Naive thymus-derived CD8-positive, alpha-beta T cell (primary cell): ENCODE measurements around the gene MICU2. TPM values are rescaled to one million over a fixed set of nuclear protein-coding genes. Genes with fewer than 3 reads are reported as not detected.

Experiments
- ATAC-seq, 2 donors: fragments of 150-1000 bp; cut with Tn5 transposase in 1 of 2; sonication (Bioruptor Pico), chemical (Tn5 transposase) in 1 of 2; 1 replicate in 1 of 2; 2 replicates in 1 of 2; pipeline ENCODE4 v1.10.0; 2021; ENCODE audit warnings: mild to moderate bottlenecking in 2 of 2, moderate library complexity in 2 of 2
- POLR2A ChIA-PET: fragments of 350-600 bp; sonication (Branson Sonifier 250); formaldehyde crosslinking; loops from one replicate; lab custom pipeline; 2021; ENCODE audit warnings: antibody characterized with exemption; lab: Charles Lee
- DNase-seq, 10 donors: peaks; one replicate each; pipeline versions ENCODE4 v3.0.0 to v3.0.0-alpha.2; 2020 to 2022
- H3K27ac Mint-ChIP-seq, 10 donors: one replicate each; pipeline ENCODE4 v1.8.0; 2020 to 2022; ENCODE audit warnings: mild to moderate bottlenecking in 10 of 10, mixed read lengths in 10 of 10, moderate library complexity in 4 of 10, inconsistent platforms in 1 of 10
- H3K27me3 Mint-ChIP-seq, 5 donors: one replicate each; pipeline ENCODE4 v1.8.0; 2021 to 2022; ENCODE audit warnings: mixed read lengths in 5 of 5
- H3K36me3 Mint-ChIP-seq, 3 donors: one replicate each; pipeline ENCODE4 v1.8.0; 2020 to 2022; ENCODE audit warnings: mixed read lengths in 3 of 3, mild to moderate bottlenecking in 2 of 3, inconsistent platforms in 1 of 3
- H3K4me1 Mint-ChIP-seq, 4 donors: one replicate each; pipeline ENCODE4 v1.8.0; 2021 to 2022; ENCODE audit warnings: mixed read lengths in 4 of 4
- H3K4me3 Mint-ChIP-seq, 10 donors: one replicate each; pipeline ENCODE4 v1.8.0; 2020 to 2022; ENCODE audit warnings: mild to moderate bottlenecking in 10 of 10, mixed read lengths in 10 of 10, moderate library complexity in 6 of 10, inconsistent platforms in 1 of 10
- H3K9me3 Mint-ChIP-seq, 9 donors: one replicate each; pipeline ENCODE4 v1.8.0; 2020 to 2022; ENCODE audit warnings: mixed read lengths in 9 of 9, mild to moderate bottlenecking in 3 of 9, inconsistent platforms in 1 of 9, moderate library complexity in 1 of 9
- polyA plus RNA-seq, 3 donors: library from polyadenylated mRNA; unstranded; fragments of 300-500 nt; fragmentation: Illumina TruSeq; gene quantifications; one replicate each; pipeline ENCODE4 v1.2.3, GENCODE V29; 2021
- total RNA-seq, 8 experiments: library from RNA in 2 of 8; stranded (reverse) in 2 of 8; gene quantifications; one replicate each; pipeline ENCODE4 v1.2.3 and lab custom pipeline; 2021 to 2026

The MICU2 gene
- total and polyA plus RNA-seq, 5 experiments from 2014 or later, result 37.4 to 55.2 (median 44.3) TPM

- POLR2A ChIA-PET, result interaction anchor here (0.5 to 1.3 kb wide), 3 partner anchors 13 to 132 kb away, joined by 3 to 4 read pairs (median 3); partner anchors contain the start of gene MICU2
- Mint-ChIP-seq H3K36me3 (peaks cover 0 to 5% (median 0%) of the 10 kb centered on the region in 3 donors), H3K9me3 (no peaks in the 10 kb centered on the region), H3K27me3 (peaks cover 6 to 22% (median 8%) of the 10 kb centered on the region in 5 donors), H3K27ac (peak overlapping the region in 1 of 10 donors; percentile 58), H3K4me1 (peaks cover 0 to 2% (median 0%) of the 10 kb centered on the region in 4 donors), H3K4me3 (no peak overlapping the region)
- ATAC-seq (no peak), DNase-seq (no peak)
Observed at GRCh38 chr13:21616880-21617279, 12.9 kb upstream of the MICU2 start.

DNA sequence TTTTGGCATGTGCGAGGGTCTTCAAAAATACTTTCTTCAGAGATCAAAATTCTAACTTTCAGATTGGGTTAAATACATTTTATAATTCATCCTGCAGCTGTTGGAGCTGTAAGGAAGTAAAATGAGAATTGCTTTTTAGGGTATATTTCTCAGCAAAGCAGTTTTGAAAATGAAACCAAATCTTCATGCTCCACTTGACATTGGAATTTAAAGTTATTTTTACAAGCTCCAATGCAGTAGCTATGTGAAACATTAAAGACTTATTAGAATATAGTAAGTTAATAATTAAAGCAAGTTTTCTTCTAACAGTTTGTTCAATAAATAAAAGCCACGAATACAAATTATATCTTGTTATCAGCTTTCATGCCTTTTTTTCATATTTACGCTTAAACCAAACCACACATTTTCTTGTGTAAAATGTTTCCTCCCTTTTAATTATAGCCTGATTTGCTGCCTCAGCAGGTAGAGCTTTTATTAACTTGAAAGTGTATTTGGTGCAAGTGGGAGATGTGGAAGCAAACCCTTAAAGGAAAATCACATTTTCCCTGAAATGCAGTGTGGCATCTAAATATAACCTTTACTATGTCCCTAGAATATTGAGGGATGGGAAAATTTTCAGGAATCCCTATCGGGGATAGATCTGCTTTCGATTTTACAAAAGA lies 12.4 kb upstream of the MICU2 start:
- H3K4me3 Mint-ChIP-seq, result peak overlapping the region in 1 of 10 donors; percentile 14
- H3K9me3 Mint-ChIP-seq, result no peaks in the 10 kb centered on the region
- H3K27ac Mint-ChIP-seq, result no peak overlapping the region
- ATAC-seq, result no peak
- POLR2A ChIA-PET, result interaction anchor here (0.5 to 1.3 kb wide), 3 partner anchors 12 to 131 kb away, joined by 3 to 4 read pairs (median 3); partner anchors contain the start of gene MICU2
- H3K36me3 Mint-ChIP-seq, result peaks cover 0 to 5% (median 0%) of the 10 kb centered on the region in 3 donors
- H3K4me1 Mint-ChIP-seq, result peaks cover 0 to 2% (median 0%) of the 10 kb centered on the region in 4 donors
- DNase-seq, result no peak
- H3K27me3 Mint-ChIP-seq, result peaks cover 6 to 18% (median 8%) of the 10 kb centered on the region in 5 donors

GRCh38 chr13:21615427-21615826 lies 11.5 kb upstream of the MICU2 start:
- Mint-ChIP-seq H3K27me3 (peaks cover 6 to 15% (median 7%) of the 10 kb centered on the region in 5 donors), H3K36me3 (peaks cover 0 to 5% (median 0%) of the 10 kb centered on the region in 3 donors), H3K4me3 (no peak overlapping the region), H3K4me1 (peaks cover 0 to 2% (median 0%) of the 10 kb centered on the region in 4 donors), H3K27ac (no peak overlapping the region), H3K9me3 (no peaks in the 10 kb centered on the region)
- POLR2A ChIA-PET, result no interaction called here
- ATAC-seq (no peak), DNase-seq (no peak)

- DNase-seq (no peak), ATAC-seq (no peak)
- no peak overlapping the region for H3K27ac Mint-ChIP-seq
- H3K9me3 Mint-ChIP-seq, result no peaks in the 10 kb centered on the region
- peaks cover 2 to 17% (median 10%) of the 10 kb centered on the region in 5 donors for H3K27me3 Mint-ChIP-seq
- H3K4me1 Mint-ChIP-seq, result peaks cover 0 to 2% (median 0%) of the 10 kb centered on the region in 4 donors
- H3K4me3 Mint-ChIP-seq, result no peak overlapping the region
- POLR2A ChIA-PET, result interaction anchor here (0.9 kb wide), 1 partner anchor 12 kb away, joined by 6 read pairs; no protein-coding TSS in a partner anchor
- H3K36me3 Mint-ChIP-seq, result peaks cover 0 to 5% (median 0%) of the 10 kb centered on the region in 3 donors
Observed at GRCh38 chr13:21613791-21614190, 9.8 kb upstream of the MICU2 start.

DNA sequence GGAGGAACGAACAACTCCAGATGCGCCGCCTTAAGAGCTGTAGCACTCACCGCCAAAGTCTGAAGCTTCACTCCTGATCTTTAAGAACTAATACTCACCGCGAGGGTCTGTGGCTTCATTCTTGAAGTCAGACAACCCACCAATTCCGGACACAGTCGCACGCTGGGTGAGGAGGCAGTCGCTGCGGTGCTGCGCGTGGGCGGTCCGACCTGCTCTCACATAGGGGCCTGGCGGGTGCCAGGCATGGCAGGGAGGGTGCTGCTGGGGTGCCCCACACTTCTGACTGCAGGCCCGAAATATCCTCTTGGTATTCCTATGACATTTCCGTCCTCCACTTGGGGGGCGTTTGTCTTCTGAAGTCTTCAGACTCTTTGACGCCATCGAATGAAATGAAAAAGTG lies 7.4 kb upstream of the MICU2 start:
- H3K27me3 Mint-ChIP-seq, result peaks cover 4 to 19% (median 16%) of the 10 kb centered on the region in 5 donors
- H3K4me3 Mint-ChIP-seq, result no peak overlapping the region
- ATAC-seq (no peak), DNase-seq (no peak)
- no peaks in the 10 kb centered on the region for H3K9me3 Mint-ChIP-seq
- H3K4me1 Mint-ChIP-seq, result no peaks in the 10 kb centered on the region
- no peak overlapping the region for H3K27ac Mint-ChIP-seq
- H3K36me3 Mint-ChIP-seq, result no peaks in the 10 kb centered on the region
- POLR2A ChIA-PET, result no interaction called here

DNA sequence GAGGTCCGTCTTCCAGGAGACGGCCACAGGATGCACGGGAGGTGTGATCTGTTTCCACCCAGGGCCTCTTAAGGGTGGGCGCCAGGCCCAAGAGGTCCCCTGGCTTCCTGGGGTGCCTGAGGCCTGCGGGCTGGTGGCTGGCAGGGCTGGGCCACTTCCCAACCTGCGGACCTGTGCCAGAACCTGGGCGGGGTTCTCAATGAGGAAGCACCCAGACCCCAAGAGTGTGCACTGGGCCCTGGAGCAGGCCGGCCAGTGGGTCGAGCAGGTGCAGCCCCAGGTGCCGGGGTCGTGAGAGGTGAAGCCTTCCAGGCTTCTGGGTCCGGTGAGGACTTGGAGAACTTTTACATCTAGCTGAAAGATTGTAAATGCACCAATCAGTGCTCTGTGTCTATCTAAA lies 6.7 kb upstream of the MICU2 start:
- Mint-ChIP-seq H3K9me3 (no peaks in the 10 kb centered on the region), H3K36me3 (peaks cover 0 to under 1% (median 0%) of the 10 kb centered on the region in 3 donors), H3K4me3 (no peak overlapping the region), H3K27ac (no peak overlapping the region), H3K27me3 (peaks cover 4 to 19% (median 16%) of the 10 kb centered on the region in 5 donors), H3K4me1 (peaks cover 0 to 2% (median under 1%) of the 10 kb centered on the region in 4 donors)
- ATAC-seq (no peak), DNase-seq (no peak)
- POLR2A ChIA-PET, result no interaction called here

- DNase-seq (no peak), ATAC-seq (no peak)
- Mint-ChIP-seq H3K9me3 (peaks cover 0 to 4% (median 0%) of the 10 kb centered on the region in 9 donors), H3K27me3 (peaks cover 4 to 19% (median 16%) of the 10 kb centered on the region in 5 donors), H3K27ac (no peak overlapping the region), H3K36me3 (peaks cover 0 to 4% (median 3%) of the 10 kb centered on the region in 3 donors), H3K4me3 (no peak overlapping the region), H3K4me1 (peaks cover 10 to 17% (median 14%) of the 10 kb centered on the region in 4 donors)
- POLR2A ChIA-PET, result no interaction called here
Observed at GRCh38 chr13:21608961-21609360, 5.0 kb upstream of the MICU2 start.

DNA sequence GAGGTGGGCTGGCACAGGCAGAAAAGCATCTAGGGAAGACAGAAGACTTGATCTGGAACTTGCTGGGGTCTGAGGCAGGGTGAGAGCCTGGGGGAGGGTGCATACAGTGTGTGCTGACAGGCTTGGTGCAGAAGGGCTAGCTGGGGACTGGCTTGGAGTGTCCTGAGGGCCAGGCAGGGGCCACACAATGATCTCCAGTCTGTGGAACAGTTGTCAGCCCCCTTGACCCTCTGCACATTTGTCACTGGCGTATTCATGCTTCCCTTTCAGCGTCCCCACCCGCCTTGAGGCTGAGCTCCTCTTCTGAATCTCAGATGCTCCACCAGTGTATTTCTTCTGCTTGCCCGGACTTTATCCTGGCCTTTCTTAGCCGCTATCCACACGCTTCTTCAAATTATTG lies 2.8 kb upstream of the MICU2 start:
- Mint-ChIP-seq H3K27ac (no peak overlapping the region), H3K36me3 (peaks cover 0 to 4% (median 3%) of the 10 kb centered on the region in 3 donors)
- POLR2A ChIA-PET, result no interaction called here

GRCh38 chr13:21606251-21606650 lies 2.3 kb upstream of the MICU2 start:
- peaks cover 4 to 19% (median 16%) of the 10 kb centered on the region in 5 donors for H3K27me3 Mint-ChIP-seq
- H3K27ac Mint-ChIP-seq, result peak overlapping the region in 1 of 10 donors; percentile 9
- POLR2A ChIA-PET, result interaction anchor here (0.6 kb wide), 1 partner anchor 99 kb away, joined by 3 read pairs; no protein-coding TSS in a partner anchor
- no peak for DNase-seq
- peaks cover 14 to 31% (median 29%) of the 10 kb centered on the region in 4 donors for H3K4me1 Mint-ChIP-seq
- peaks cover 5 to 8% (median 8%) of the 10 kb centered on the region in 3 donors for H3K36me3 Mint-ChIP-seq
- no peak for ATAC-seq
- H3K4me3 Mint-ChIP-seq, result no peak overlapping the region
- peaks cover 0 to 4% (median 0%) of the 10 kb centered on the region in 9 donors for H3K9me3 Mint-ChIP-seq

More for the DNA sequence above, 2.8 kb upstream of the MICU2 start:
- DNase-seq (no peak), ATAC-seq (no peak)
- Mint-ChIP-seq H3K4me3 (no peak overlapping the region), H3K9me3 (peaks cover 0 to 4% (median 0%) of the 10 kb centered on the region in 9 donors), H3K27me3 (peaks cover 4 to 19% (median 16%) of the 10 kb centered on the region in 5 donors), H3K4me1 (peaks cover 10 to 26% (median 23%) of the 10 kb centered on the region in 4 donors)

DNA sequence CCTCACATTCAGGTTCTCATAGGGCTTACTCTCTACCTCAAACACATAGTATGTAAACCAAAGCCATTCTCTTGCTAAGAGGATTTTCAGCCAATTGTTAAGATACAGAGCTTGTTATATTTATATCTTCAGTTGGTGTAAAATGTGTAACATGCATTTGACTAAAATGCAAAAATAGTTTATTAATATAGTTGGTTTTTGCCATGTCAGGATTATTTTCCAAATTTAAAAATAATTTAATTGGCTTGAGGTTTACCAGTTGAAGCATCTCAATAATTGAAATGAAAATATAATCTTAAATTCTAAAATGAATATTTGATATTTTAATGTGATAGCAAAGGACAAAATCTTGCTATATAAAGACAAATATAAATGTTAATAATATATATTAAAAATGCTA lies 7.2 kb downstream of the MICU2 start:
- DNase-seq (no peak), ATAC-seq (no peak)
- H3K27ac Mint-ChIP-seq, result peak overlapping the region in 1 of 10 donors; percentile 73
- H3K4me1 Mint-ChIP-seq, result peaks cover 55 to 85% (median 83%) of the 10 kb centered on the region in 4 donors
- peak overlapping the region in 2 of 10 donors; percentile 31 to 43 for H3K4me3 Mint-ChIP-seq
- peaks cover 10 to 31% (median 29%) of the 10 kb centered on the region in 3 donors for H3K36me3 Mint-ChIP-seq
- POLR2A ChIA-PET, result no interaction called here
- H3K27me3 Mint-ChIP-seq, result no peaks in the 10 kb centered on the region
- peaks cover 0 to 4% (median 0%) of the 10 kb centered on the region in 9 donors for H3K9me3 Mint-ChIP-seq

- ATAC-seq (no peak), DNase-seq (no peak)
- peaks cover 4 to 23% (median 21%) of the 10 kb centered on the region in 3 donors for H3K36me3 Mint-ChIP-seq
- peaks cover 0 to 4% (median 0%) of the 10 kb centered on the region in 9 donors for H3K9me3 Mint-ChIP-seq
- H3K27ac Mint-ChIP-seq, result peak overlapping the region in 2 of 10 donors; percentile 71 to 73
- peak overlapping the region in 3 of 10 donors; percentile 1 to 43 (median 31) for H3K4me3 Mint-ChIP-seq
- POLR2A ChIA-PET, result interaction anchor here (1.5 kb wide), 1 partner anchor 9 kb away, joined by 6 read pairs; the partner anchor contains the start of gene MICU2
- H3K4me1 Mint-ChIP-seq, result peaks cover 60 to 88% (median 86%) of the 10 kb centered on the region in 4 donors
- H3K27me3 Mint-ChIP-seq, result no peaks in the 10 kb centered on the region
Observed at GRCh38 chr13:21595546-21595822, 8.5 kb downstream of the MICU2 start.

DNA sequence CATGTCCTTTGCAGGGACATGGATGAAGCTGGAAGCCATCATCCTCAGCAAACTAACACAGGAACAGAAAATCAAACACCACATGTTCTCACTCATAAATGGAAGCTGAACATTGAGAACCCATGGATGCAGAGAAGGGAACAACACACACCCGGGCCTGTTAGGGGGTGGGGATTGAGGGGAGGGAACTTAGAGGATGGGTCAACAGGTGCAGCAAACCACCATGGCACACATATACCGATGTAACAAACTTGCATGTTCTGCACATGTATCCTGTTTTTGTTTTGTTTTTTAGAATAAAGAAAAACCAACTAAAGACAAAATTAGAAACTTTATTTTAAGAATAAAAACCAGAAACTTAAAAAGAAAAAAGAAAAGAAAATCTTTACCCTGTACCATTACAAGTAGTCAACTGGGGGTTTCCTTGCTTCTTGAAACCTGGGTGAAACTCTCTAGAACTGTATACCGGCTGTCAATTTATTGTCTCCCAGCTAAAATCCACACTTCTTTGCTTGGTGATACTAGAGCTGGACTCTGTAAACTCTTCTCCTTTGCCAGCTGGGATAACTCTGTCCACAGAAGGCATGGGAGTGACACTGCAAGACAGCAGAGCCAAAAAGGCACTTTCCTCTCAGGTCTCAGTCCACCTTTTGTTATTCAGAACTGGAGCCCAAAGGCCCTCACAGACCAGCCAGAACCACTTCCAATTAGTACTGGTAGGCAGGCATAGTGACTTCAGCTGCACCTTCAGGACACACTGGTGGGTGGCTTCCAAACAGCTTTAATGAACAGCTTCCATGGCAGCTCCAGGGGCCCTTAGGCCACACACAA lies 9.0 kb downstream of the MICU2 start:
- DNase-seq (no peak), ATAC-seq (no peak)
- H3K27ac Mint-ChIP-seq, result peak overlapping the region in 2 of 10 donors; percentile 68 to 73
- H3K4me3 Mint-ChIP-seq, result peak overlapping the region in 6 of 10 donors; percentile 20 to 57 (median 38)
- peaks cover 0 to 4% (median 0%) of the 10 kb centered on the region in 9 donors for H3K9me3 Mint-ChIP-seq
- peaks cover 4 to 25% (median 22%) of the 10 kb centered on the region in 3 donors for H3K36me3 Mint-ChIP-seq
- H3K4me1 Mint-ChIP-seq, result peaks cover 56 to 88% (median 86%) of the 10 kb centered on the region in 4 donors
- no peaks in the 10 kb centered on the region for H3K27me3 Mint-ChIP-seq
- POLR2A ChIA-PET, result interaction anchor here (1.5 kb wide), 1 partner anchor 9 kb away, joined by 6 read pairs; the partner anchor contains the start of gene MICU2
